T-helper 1 cell treated with Interleukin-12 subunit alpha and Interleukin-12 subunit beta and Interleukin-4 antibody, amounts not matched to agents 30 ng/mL and 1 ng/mL, for 36 hours (primary cell): ENCODE results near the gene SPON2. TPM values are rescaled to one million over a fixed set of nuclear protein-coding genes. Genes with fewer than 3 reads are reported as not detected.

ENCODE experiments used
- intact Hi-C: fragments of 100-400 bp; cut with micrococcal nuclease; formaldehyde crosslinking; loops from one replicate; pipeline ENCODE4 v1.15.1; 2024
- total RNA-seq: library from RNA; stranded (reverse); gene quantifications from 2 replicates; pipeline ENCODE4 v1.2.3, GENCODE V29; 2022

The SPON2 gene
- total RNA-seq, 1 donor from 2014 or later = 14.0 TPM

GRCh38 chr4:1174941-1175634 lies 2.7 kb upstream of the SPON2 start:
- intact Hi-C loops = no loop called here

GRCh38 chr4:1172971-1173757 lies 781 bp upstream of the SPON2 start:
- intact Hi-C loops = no loop called here

GRCh38 chr4:1171311-1172227 lies 814 bp downstream of the SPON2 start:
- intact Hi-C loops = loop anchor here (1.0 kb wide), 1 partner anchor 30 kb away; no protein-coding TSS in a partner anchor

DNA sequence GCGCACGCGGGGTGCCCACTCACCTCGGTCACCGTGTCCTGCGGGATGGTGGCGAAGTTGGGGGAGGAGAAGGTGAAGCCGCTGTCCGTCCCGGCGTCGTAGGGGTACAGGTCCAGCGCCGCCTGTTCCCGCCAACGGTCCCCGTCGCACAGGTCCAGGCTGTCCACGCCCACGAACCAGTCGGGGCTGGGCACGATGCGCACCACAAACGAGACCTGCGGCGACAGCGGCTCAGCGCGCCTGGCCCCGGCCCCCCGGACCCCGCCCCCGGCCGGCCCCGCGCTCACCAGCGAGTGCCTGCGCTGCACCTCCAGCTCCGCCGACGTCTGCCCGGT lies 1.4 kb downstream of the SPON2 start:
- intact Hi-C loops = loop anchor here (1.0 kb wide), 1 partner anchor 30 kb away; no protein-coding TSS in a partner anchor

DNA sequence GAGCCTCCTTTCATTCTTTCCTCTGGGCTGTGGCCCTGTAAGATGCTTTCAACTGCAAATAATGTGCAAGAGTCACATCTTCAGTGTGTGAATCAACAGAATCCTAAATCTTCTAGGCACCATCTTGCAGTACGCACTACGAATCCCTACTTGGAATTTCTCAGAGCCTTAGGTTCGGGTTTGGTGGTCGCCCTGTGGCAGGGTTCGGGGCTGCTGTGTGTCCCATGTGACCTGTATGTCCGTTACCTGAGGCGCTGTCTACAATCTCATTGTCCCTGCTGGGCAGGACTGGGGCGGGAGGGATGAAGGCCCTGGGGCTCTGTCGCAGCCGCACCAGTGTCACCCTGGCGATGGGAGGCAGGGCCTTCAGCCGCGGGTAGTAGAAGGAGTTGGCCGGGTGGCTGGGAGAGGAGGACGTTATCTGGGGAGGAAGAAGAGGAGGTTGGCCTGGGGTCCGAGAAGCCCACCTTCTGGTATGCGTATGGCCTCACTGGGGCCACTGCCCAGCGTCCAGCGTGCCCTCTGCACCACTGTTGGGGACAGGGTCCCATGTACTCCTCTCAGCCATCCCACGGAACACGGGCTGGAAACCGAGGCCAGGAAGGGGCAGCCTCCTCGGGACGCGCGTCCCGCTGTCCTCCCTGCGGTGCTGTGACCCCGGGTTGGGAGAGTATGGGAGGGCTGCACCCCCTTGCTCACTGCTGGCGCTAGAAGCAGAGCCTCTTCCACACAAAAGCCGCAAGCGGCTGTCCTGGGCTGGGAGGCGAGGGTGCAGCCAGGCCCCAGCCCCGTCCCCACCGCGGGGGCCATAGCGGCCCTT lies 2.0 kb downstream of the SPON2 start:
- intact Hi-C loops = no loop called here

GRCh38 chr4:1169691-1170096 lies 2.7 kb downstream of the SPON2 start:
- intact Hi-C loops = no loop called here

DNA sequence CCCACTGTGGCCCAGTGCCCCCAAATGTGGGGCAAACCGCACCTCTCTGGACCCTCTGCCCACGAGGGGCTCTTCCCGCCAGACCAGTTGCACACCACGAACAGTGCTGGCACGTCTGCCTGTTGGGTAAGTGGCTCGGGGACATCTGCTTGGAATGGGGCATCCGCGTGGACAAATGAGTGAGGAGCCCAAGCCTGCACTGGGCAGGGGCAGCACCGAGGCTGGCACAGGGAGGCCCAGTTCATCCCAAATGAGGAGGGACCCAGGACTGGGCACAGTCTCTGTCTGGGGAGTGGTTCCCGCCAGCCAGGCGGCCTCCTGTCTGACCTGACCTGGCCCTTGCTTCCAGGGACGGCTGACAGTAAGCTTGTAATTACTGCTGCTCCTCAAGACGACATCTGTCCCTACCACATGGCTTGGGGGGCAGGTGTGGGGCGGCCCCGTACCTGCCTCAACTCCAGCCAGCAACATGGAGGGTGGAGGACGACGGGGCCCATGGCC lies 3.2 kb downstream of the SPON2 start:
- intact Hi-C loops = no loop called here

GRCh38 chr4:1168191-1169101 lies 3.9 kb downstream of the SPON2 start:
- intact Hi-C loops = no loop called here

GRCh38 chr4:1167244-1167949 lies 5.0 kb downstream of the SPON2 start:
- intact Hi-C loops = loop anchor here (1.0 kb wide), 9 partner anchors 20 to 184 kb away; partner anchors contain the start of genes CTBP1, MAEA and UVSSA

GRCh38 chr4:1166509-1167243 lies 5.7 kb downstream of the SPON2 start:
- intact Hi-C loops = loop anchor here (1.0 kb wide), 9 partner anchors 21 to 185 kb away; partner anchors contain the start of genes CTBP1, MAEA and UVSSA

DNA sequence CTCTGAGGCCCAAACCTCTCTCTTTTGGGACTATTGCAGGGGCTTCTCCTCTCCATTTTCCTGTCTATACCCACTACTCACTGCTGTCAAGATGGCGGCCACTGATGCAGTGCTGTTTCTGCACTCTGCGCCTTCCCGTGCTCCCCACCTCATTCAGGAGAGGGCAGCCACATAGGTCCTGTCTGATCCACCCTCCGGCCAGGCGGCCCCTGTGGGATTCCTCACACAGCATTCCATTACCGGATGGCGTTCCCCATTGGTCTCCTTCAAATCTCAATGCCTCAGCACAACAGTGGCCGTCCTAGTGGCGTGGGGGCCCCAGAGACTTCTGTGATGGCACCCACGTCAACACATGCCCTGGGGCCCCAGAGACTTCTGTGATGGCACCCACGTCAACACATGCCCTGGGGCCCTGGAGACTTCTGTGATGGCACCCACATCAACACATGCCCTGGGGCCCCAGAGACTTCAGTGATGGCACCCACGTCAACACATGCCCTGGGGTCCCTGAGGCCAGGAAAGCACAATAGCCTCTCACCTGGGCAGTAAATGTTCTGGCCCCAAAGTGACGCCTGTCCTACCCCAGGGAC lies 7.3 kb downstream of the SPON2 start:
- intact Hi-C loops = no loop called here

GRCh38 chr4:1164444-1164843 lies 7.9 kb downstream of the SPON2 start:
- intact Hi-C loops = no loop called here

GRCh38 chr4:1164040-1164439 lies 8.3 kb downstream of the SPON2 start:
- intact Hi-C loops = no loop called here

DNA sequence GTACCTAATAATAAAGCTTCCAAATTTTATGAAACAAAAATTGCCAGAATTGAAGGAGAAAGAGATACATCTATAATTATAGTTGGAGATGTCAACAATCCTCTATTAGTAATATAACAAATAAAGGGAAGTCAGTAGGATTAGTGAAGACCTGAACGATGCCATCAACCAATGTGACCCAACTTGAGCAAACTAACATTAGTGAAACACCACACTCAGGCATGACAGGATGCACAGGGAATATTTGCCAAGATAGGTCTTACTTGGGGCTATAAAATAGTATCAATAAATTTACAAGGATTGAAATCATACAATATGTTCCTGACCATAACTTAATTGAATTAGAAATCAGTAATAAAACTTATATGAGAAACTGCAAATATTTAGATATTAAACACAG lies 12.0 kb downstream of the SPON2 start:
- intact Hi-C loops = no loop called here

DNA sequence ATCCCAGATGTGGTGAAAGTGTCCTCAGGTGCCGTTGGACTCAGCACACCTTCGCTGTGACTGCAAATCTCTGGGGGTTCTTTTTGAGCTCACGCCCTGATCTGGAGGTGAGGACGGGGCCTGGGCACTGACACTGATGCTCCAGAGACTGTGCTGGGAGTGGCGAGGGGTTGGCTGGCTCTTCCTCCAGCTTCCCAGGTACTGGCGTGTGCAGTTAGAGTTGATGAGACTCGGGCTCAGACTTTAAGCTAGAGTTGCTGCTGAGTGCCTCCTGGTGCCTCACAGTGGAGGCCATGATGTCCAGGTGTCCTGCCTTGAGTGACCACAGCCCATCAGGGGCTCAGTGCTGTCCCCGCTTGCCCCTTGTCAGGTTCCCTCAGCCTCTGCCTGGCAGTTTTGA lies 16.3 kb downstream of the SPON2 start:
- intact Hi-C loops = no loop called here

DNA sequence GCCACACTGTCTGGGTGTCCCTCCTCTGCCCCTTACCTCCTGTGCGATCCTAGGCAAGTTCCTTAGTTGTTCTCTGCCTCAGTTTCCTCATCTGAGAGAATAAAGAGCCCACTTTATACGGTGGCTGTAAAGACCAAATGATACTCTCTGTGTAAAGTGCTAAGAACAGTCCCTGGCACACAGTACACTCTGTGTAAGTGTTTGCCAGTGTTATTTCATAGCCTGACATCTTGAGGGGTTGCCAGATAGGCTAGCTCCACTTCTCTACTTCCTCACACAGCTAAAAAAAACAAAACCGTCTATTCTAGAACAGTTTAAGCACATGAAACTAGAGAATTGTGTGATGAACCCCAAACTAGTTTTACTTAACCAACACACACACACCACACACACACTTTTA lies 17.1 kb downstream of the SPON2 start:
- intact Hi-C loops = no loop called here

- intact Hi-C loops = no loop called here
Observed at GRCh38 chr4:1154523-1155182, 17.7 kb downstream of the SPON2 start.
